HG02571 (cell line): ENCODE results near the gene WLS.

Experiments
- ATAC-seq: cut with Tn5 transposase; IDR thresholded peaks from one replicate; pipeline ENCODE4 v1.9.1; 2021; ENCODE audit warnings: mild to moderate bottlenecking, moderate library complexity; ENCODE audit not compliant: unreplicated experiment

The WLS gene

GRCh38 chr1:68202239-68202832 lies 30.0 kb downstream of the WLS start:
- ATAC-seq = no peak

GRCh38 chr1:68201546-68202238 lies 30.6 kb downstream of the WLS start:
- ATAC-seq = no peak

- ATAC-seq = no peak
Observed at GRCh38 chr1:68199603-68200002, 32.7 kb downstream of the WLS start.

GRCh38 chr1:68198752-68199151 lies 33.6 kb downstream of the WLS start:
- no peak for ATAC-seq

- no peak for ATAC-seq
Observed at GRCh38 chr1:68197891-68198290, 34.4 kb downstream of the WLS start.

GRCh38 chr1:68197461-68197860 lies 34.9 kb downstream of the WLS start:
- ATAC-seq = no peak

- no peak for ATAC-seq
Observed at GRCh38 chr1:68196676-68197075, 35.6 kb downstream of the WLS start.

- no peak for ATAC-seq
Observed at GRCh38 chr1:68191717-68192116, 40.6 kb downstream of the WLS start.

- ATAC-seq = no peak
Observed at GRCh38 chr1:68188644-68189340, 43.5 kb downstream of the WLS start.

- no peak for ATAC-seq
Observed at GRCh38 chr1:68188060-68188538, 44.2 kb downstream of the WLS start.

GRCh38 chr1:68185743-68186142 lies 46.6 kb downstream of the WLS start:
- no peak for ATAC-seq

GRCh38 chr1:68183895-68184294 lies 48.4 kb downstream of the WLS start:
- ATAC-seq = no peak

- peak; percentile 40 for ATAC-seq
Observed at GRCh38 chr1:68181165-68181556, 51.2 kb downstream of the WLS start.

- ATAC-seq = peak; percentile 60
Observed at GRCh38 chr1:68180441-68181164, 51.7 kb downstream of the WLS start.

- ATAC-seq = peak; percentile 38
Observed at GRCh38 chr1:68178821-68179490, 53.4 kb downstream of the WLS start.

- ATAC-seq = no peak
Observed at GRCh38 chr1:68175621-68176398, 56.5 kb downstream of the WLS start.

- no peak for ATAC-seq
Observed at GRCh38 chr1:68174738-68175113, 57.6 kb downstream of the WLS start.

GRCh38 chr1:68173936-68174737 lies 58.2 kb downstream of the WLS start:
- no peak for ATAC-seq

- ATAC-seq = no peak
Observed at GRCh38 chr1:68173283-68173935, 58.9 kb downstream of the WLS start.
